ENCODE measurements around the gene TMEM258.

TMEM258 gene

GRCh38 chr11:61792310-61793082 is at the start of gene TMEM258, which contains the start of gene FEN1:
TSS of gene TMEM258 (minus strand) at chr11:61792599. CDS start at chr11:61792558, 41 bp downstream.
TSS of gene FEN1 (plus strand) at chr11:61792911. CDS start at chr11:61795362, 2,451 bp downstream.
- peak; percentile 80 for DNase-seq

- DNase-seq, result no peak
Observed at GRCh38 chr11:61841636-61842527, 49.5 kb upstream of the TMEM258 start.

DNA sequence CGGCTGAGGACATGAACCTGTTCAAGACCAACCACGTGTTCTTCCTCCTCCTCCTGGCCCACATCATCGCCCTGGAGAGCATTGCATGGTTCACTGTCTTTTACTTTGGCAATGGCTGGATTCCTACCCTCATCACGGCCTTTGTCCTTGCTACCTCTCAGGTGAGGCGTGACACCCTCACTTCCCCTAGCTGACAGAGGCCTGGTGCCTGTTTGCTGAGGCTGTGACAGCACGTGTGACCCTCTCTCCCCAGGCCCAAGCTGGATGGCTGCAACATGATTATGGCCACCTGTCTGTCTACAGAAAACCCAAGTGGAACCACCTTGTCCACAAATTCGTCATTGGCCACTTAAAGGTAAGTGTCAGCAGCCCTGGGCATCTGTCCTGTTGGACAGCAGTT is 48.0 kb upstream of the TMEM258 start:
- no peak for DNase-seq

DNA sequence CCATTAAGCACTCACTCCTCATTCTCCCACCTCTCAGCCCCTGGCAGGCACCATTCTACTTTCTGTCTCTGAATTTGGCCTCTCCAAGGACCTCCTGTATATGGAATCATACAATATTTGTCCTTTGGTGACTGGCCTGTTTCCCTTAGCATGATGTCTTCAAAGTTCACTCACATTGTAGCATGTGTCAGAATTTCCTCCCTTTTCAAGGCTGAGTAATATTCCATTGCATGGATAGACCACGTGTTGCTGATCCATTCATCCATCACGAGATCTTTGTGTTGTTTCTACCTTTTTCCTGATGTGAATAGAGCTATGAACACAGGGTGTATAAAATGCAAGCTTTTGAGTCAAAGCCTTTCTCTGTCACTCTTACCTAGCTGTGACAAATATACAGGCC is 47.3 kb upstream of the TMEM258 start:
- no peak for DNase-seq

DNA sequence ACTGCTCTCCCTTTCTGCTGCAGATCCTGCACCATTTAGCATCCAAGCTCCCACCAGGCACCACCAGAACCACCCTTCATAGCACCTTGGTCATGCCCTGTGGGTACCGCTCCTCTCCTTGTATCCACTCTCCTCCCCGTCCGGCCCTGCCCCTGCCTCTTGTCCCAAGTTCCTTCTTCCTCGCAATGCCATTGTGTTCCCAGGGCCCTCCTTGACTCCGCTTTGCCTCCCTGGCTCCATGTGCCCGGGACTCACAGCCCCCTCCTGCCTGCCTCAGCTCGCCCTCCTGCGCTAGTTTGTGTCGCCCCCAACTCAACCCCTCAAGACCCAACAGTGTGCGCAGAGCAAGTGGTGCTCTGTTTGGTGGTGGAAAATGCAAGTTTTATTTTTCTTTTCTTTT is 46.5 kb upstream of the TMEM258 start:
- DNase-seq, result no peak

- no peak for DNase-seq
Observed at GRCh38 chr11:61838501-61838900, 46.1 kb upstream of the TMEM258 start.

DNA sequence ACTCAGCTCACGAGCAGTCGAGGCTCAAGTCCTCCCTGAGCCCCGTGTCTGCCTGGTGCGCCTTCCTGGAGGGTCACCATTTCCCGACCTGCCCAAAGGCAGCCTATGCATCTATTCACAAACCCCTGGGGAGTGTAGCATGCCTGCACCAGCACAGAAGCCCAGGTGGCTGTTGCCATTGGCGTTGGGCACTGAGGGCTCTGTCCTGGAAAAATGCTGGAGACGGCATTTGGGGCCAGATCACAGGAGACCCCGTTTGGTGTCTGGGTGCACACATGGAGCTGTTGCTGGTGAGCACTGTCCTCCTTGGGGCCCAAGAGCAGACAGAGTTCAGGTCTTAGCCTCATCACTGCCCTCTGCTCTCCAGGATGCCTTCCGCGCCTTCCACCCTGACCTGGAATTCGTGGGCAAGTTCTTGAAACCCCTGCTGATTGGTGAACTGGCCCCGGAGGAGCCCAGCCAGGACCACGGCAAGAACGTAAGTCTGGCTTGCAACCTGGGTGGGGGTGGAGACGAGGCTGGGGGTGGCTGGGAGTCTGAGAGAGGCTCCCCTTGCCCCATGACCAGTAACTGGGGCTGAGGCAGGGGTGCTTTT is 45.1 kb upstream of the TMEM258 start:
- no peak for DNase-seq

- DNase-seq, result no peak
Observed at GRCh38 chr11:61836193-61836592, 43.8 kb upstream of the TMEM258 start.

DNA sequence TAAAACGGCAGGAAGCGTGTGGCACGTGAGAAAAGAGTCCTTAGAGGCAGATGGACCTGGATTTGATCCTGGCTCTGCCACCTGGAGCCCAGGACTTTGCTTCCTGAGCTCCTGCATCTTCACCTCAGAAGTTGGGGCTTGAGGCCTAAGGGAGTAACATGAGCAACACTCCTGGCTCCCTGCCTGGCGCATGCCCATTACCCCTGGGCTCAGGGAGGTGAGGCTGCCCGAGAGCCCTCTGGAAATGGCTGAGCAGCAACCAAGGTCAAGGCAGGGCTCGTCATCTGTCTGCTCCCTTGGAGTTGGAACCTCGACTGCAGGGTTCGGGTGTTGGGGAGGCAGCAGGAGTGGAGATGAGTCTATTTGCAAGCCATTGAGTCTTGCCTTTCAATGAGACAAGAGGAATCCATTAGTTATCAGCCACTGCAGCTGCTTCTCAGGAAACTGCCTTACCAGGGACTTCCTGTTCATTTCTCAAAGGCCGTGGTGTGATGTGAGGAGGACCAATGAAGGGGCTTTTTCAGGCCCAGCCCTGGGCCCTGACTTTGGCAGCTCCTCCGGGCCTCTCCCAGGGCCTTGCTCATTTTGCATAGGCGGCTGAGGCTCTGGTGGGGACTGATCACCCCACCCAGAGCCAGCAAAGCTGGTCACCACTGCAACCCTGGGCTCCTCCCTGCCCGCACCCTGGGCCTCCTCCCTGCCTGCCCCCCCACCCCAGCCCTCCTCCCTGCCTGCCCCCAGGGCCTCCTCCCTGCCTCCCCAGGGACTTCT is 42.1 kb upstream of the TMEM258 start:
- no peak for DNase-seq

- no peak for DNase-seq
Observed at GRCh38 chr11:61833926-61834277, 41.5 kb upstream of the TMEM258 start.

GRCh38 chr11:61833471-61833870 is 41.1 kb upstream of the TMEM258 start:
- DNase-seq, result no peak

- no peak for DNase-seq
Observed at GRCh38 chr11:61832754-61833153, 40.4 kb upstream of the TMEM258 start.

GRCh38 chr11:61832207-61832606 is 39.8 kb upstream of the TMEM258 start:
- DNase-seq, result no peak

- no peak for DNase-seq
Observed at GRCh38 chr11:61830237-61831105, 38.1 kb upstream of the TMEM258 start.

DNA sequence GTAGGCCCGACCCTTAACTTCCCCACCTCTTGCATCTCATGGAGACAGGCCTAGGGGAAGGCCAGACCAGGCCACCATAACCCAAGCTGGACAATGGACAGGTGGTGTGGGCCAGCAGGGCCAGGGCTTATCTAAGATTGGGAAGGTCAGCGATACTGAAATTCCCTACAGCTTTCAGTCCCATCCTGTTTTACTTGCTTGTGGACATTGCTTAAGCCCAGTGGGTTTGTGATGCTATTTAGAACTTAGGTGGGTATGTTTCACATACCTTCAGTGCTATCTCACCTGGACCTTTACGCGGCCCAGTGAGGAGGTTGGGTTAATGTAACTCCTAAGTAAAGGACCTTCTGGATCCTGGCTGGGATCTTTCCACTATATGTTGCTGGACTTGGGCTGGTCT is 37.4 kb upstream of the TMEM258 start:
- no peak for DNase-seq

GRCh38 chr11:61828629-61829407 is 36.4 kb upstream of the TMEM258 start:
- DNase-seq, result peak; percentile 18

DNA sequence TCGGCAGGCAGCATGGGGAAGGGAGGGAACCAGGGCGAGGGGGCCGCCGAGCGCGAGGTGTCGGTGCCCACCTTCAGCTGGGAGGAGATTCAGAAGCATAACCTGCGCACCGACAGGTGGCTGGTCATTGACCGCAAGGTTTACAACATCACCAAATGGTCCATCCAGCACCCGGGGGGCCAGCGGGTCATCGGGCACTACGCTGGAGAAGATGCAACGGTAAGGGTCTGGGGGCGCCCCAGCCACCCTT is 35.9 kb upstream of the TMEM258 start:
- DNase-seq, result no peak

GRCh38 chr11:61827571-61828378 is 35.4 kb upstream of the TMEM258 start, which contains the start of gene FADS2:
TSS of gene FADS2 (plus strand) at chr11:61828300. CDS start at chr11:61828391, 91 bp downstream.
- DNase-seq, result peak; percentile 88

DNA sequence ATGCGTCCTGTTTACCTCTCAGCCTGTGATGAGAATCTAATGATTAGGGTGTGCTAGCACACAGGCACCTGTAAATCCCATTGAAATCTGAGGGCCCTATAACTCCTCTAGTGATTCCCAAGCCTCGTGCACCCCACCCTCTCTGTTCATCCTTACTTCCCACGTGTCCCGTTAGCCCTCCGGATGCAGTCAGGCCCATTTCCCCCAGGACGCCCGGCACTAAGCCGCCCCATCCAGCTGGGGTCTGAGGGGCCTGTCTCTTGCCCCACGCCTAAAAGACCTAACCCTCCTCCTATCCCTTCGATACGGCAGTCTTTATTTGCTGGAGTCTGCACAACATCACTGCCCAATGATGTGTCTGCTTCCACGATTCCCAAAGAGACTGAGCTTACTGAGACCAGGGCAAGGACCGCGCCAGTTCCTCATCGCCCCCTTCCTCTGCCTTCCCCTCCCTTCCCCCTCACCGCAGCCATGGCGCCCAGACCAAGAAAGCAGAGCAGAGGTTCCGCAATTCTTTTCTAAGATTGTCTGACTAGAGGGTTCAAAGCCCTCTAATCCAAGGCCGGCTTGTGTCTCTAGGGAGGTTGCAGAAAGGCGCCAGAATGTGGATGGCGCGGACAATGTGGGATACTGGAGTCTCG is 34.7 kb upstream of the TMEM258 start:
- DNase-seq, result no peak

- no peak for DNase-seq
Observed at GRCh38 chr11:61820174-61820573, 27.8 kb upstream of the TMEM258 start.

All from NCI-H748 treated with DMSO at 0.1 percent for 48 hours (cell line).